ENCODE measurements around the gene WDR5. TPM values are rescaled to one million over a fixed set of nuclear protein-coding genes. Genes with fewer than 3 reads are reported as not detected.
"Not testable (repeated sequence)": the region's sequence is repeated elsewhere in the genome, so short reads cannot be mapped to it uniquely, and the experiment has no call there.

Gene WDR5
- polyA plus RNA-seq, 2 of the 4 experiments (the other 2 are of a cell fraction), result 37.9 to 46.0 TPM

DNA sequence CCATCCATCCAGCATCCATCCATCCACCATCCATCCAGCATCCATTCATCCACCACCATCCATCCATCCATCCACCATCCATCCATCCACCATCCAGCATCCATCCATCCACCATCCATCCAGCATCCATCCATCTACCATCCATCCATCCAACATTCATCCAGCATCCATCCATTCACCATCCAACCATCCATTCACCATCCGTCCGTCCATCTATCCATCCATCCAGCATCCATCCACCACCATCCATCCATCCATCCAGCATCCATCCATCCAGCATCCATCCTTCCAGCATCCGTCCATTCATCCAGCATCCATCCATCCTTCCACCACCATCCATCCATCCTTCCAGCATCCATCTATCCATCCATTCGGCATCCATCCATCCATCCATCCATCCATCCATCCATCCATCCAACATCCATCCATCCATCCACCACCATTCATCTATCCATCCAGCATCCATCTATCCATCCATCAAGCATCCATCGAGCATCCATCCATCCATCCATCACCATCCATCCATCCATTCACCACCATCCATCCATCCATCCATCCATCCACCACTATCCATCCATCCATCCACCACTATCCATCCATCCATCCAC lies 32.4 kb upstream of the WDR5 start:
- WGBS (ENCODE audit: missing lambda C conversion rate), result 20% methylated on average over 5 of the region's 5 CpGs
- TF ChIP-seq RCOR1 (IDR thresholded peaks at IDR 0.05; ENCODE audit: low read depth, low read length), result no peak
- TF ChIP-seq KDM1A (IDR thresholded peaks at IDR 0.05; ENCODE audit: low read depth), result no peak
- no peak for TF ChIP-seq MAX (IDR thresholded peaks at IDR 0.05)
- FAIRE-seq (no peak), ATAC-seq (no peak), DNase-seq (ENCODE audit: low read depth in 1 of 2, low spot score in 1 of 2) (no peak)
- no peak overlapping the region for H3K27ac ChIP-seq
- H3K4me2 ChIP-seq, result no peak overlapping the region
- H3K4me1 ChIP-seq, result no peaks in the 10 kb centered on the region
- CTCF ChIA-PET, result no interaction called here
- peaks cover 3% of the 10 kb centered on the region; the same call in 1 of the 3 replicates for H3K9me3 ChIP-seq
- H3K4me3 ChIP-seq, result no peak overlapping the region
- POLR2A ChIA-PET, result no interaction called here

- no peak for FAIRE-seq
These were observed 24.8 kb upstream of the WDR5 start for GRCh38 chr9:134111064-134111463.

DNA sequence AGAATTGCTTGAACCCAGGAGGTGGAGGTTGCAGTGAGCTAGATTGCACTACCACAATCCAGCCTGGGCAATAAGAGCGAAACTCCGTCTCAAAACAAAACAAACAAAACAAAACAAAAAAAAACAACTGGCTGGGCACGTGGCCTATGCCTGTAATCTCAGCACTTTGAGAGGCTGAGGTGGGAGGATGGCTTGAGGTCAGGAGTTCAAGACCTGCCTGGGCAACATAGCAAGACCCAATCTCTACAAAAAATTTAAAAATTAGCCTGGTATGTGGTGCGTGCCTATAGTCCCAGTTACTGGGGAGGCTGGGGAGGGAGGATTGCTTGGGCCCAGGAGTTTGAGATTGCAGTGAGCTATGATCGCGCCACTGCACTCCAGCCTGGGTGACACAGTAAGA lies 23.3 kb upstream of the WDR5 start:
- TF ChIP-seq EHMT2 (IDR thresholded peaks at IDR 0.05; ENCODE audit: low read depth) (no peak), ZSCAN20 (CRISPR knock-in tag; IDR thresholded peaks at IDR 0.05) (no peak), FOXS1 (CRISPR knock-in tag; IDR thresholded peaks at IDR 0.05) (no peak), POLR2A (IDR thresholded peaks at IDR 0.05; ENCODE audit: low read length) (no peak), USF2 (IDR thresholded peaks at IDR 0.05) (no peak), PHF8 (IDR thresholded peaks at IDR 0.05; ENCODE audit: borderline replicate concordance, low read depth) (no peak), CHD2 (IDR thresholded peaks at IDR 0.05; ENCODE audit: low read length, partially characterized antibody) (no peak), KDM1A (IDR thresholded peaks at IDR 0.05; ENCODE audit: low read depth) (no peak), KDM5A (IDR thresholded peaks at IDR 0.05) (no peak), HOXB13 (CRISPR knock-in tag; IDR thresholded peaks at IDR 0.05; ENCODE audit: low read depth) (no peak), E2F6 (IDR thresholded peaks at IDR 0.05; ENCODE audit: borderline replicate concordance, low read depth) (no peak), HMGXB4 (CRISPR knock-in tag; IDR thresholded peaks at IDR 0.05; ENCODE audit: borderline replicate concordance) (no peak), ZC3H11A (IDR thresholded peaks at IDR 0.05) (no peak), HDAC2 (IDR thresholded peaks at IDR 0.05) (no peak), FOSB (CRISPR knock-in tag; IDR thresholded peaks at IDR 0.05) (no peak), HEYL (CRISPR knock-in tag; IDR thresholded peaks at IDR 0.05) (no peak), POLR2AphosphoS2 (conservative IDR thresholded peaks at IDR 0.05; ENCODE audit: low read length) (no peak), GATA3 (IDR thresholded peaks at IDR 0.05; ENCODE audit: borderline replicate concordance) (no peak), SMC3 (IDR thresholded peaks at IDR 0.05) (no peak)
- TF ChIP-seq, protein P1, sequence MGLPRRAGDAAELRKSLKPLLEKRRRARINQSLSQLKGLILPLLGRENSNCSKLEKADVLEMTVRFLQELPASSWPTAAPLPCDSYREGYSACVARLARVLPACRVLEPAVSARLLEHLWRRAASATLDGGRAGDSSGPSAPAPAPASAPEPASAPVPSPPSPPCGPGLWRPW (IDR thresholded peaks at IDR 0.05), result no peak
- Histone ChIP-seq H3K9me3 (no peaks in the 10 kb centered on the region), H3K27ac (no peak overlapping the region), H3K4me2 (no peak overlapping the region), H3K4me1 (no peaks in the 10 kb centered on the region), H3K4me3 (no peak overlapping the region)
- ATAC-seq (no peak), FAIRE-seq (no peak), DNase-seq (ENCODE audit: low read depth in 1 of 2, low spot score in 1 of 2) (no peak)
- WGBS (ENCODE audit: missing lambda C conversion rate), result 82% methylated on average over 6 of the region's 6 CpGs
- ChIA-PET POLR2A (no interaction called here), CTCF (interaction anchor here (0.6 to 1.5 kb wide), 3 partner anchors 36 to 1022 kb away, joined by 3 to 4 read pairs (median 4); no protein-coding TSS in a partner anchor)

More at GRCh38 chr9:134111064-134111463, 24.8 kb upstream of the WDR5 start:
- Histone ChIP-seq H3K4me1 (no peaks in the 10 kb centered on the region), H3K9me3 (0 out of 3 replicates have a peak, but pooled peaks cover under 1% of the 10 kb centered on the region), H3K4me3 (no peak overlapping the region), H3K4me2 (no peak overlapping the region), H3K27ac (no peak overlapping the region)
- DNase-seq (ENCODE audit: low read depth in 1 of 2, low spot score in 1 of 2), result no peak
- ChIA-PET POLR2A (no interaction called here), CTCF (interaction anchor here (0.7 to 1.9 kb wide), 3 partner anchors 12 to 317 kb away, joined by 3 to 4 read pairs (median 3); no protein-coding TSS in a partner anchor)
- ATAC-seq, result no peak
- TF ChIP-seq MAFK (IDR thresholded peaks at IDR 0.05; ENCODE audit: partially characterized antibody), result peak; percentile 27
- no peak for TF ChIP-seq RCOR1 (IDR thresholded peaks at IDR 0.05; ENCODE audit: low read depth, low read length)
- WGBS (ENCODE audit: missing lambda C conversion rate), result 68% methylated on average over 9 of the region's 9 CpGs

- DNase-seq (ENCODE audit: low read depth in 1 of 2, low spot score in 1 of 2), result not testable (repeated sequence)
These were observed 16.9 kb upstream of the WDR5 start for GRCh38 chr9:134118972-134119371.

More at GRCh38 chr9:134118972-134119371, 16.9 kb upstream of the WDR5 start:
- ATAC-seq, POLR2A ChIA-PET, CTCF ChIA-PET, H3K4me3 ChIP-seq, FAIRE-seq, H3K4me2 ChIP-seq, H3K4me1 ChIP-seq, H3K27ac ChIP-seq, H3K9me3 ChIP-seq: not testable (repeated sequence)
- 90% methylated on average over 13 of the region's 26 CpGs for WGBS (ENCODE audit: missing lambda C conversion rate)

Data from A549 (cell line).